ENCODE data around the gene MOG.
A peak's percentile ranks its signal among the peaks of the same experiment; 100 is the strongest.
"Not testable (repeated sequence)": the region's sequence is repeated elsewhere in the genome, so short reads cannot be mapped to it uniquely, and the experiment has no call there.

MOG gene

GRCh38 chr6:29661502-29662141, 4.7 kb downstream of the MOG start:
- Histone ChIP-seq H2BK120ac (ENCODE audit: insufficient read depth, low read length, poor library complexity) (peak overlapping the region; percentile 56), H4K8ac (ENCODE audit: low read depth, low read length) (peak overlapping the region; percentile 70), H3K27ac (ENCODE audit: low read depth, low read length) (peak overlapping the region; percentile 79), H3K4me1 (ENCODE audit: control insufficient read depth in 1 of 2, insufficient read depth in 2 of 2, low read length in 2 of 2) (peaks cover 6 to 19% of the 10 kb centered on the region in 2 experiments), H4K91ac (ENCODE audit: low read depth, low read length) (peak overlapping the region; percentile 94), H3K14ac (ENCODE audit: low read length) (peak overlapping the region; percentile 22), H2BK5ac (ENCODE audit: low read depth, low read length, poor library complexity) (peak overlapping the region; percentile 67)
- H2BK12ac ChIP-seq (ENCODE audit: low read length); H2AFZ ChIP-seq (ENCODE audit: insufficient read depth, low read length, poor library complexity); H4K12ac ChIP-seq (ENCODE audit: low read depth, low read length); H3K9ac ChIP-seq (ENCODE audit: low read length); H3K79me1 ChIP-seq (ENCODE audit: low read length); H2AK5ac ChIP-seq (ENCODE audit: low read length); H3K18ac ChIP-seq (ENCODE audit: low read length); H3K9me3 ChIP-seq (ENCODE audit: insufficient read depth, low read depth, low read length); H3K79me2 ChIP-seq (ENCODE audit: control insufficient read depth, insufficient read depth, low read length, poor library complexity); H3K23ac ChIP-seq (ENCODE audit: low read length); H3K27me3 ChIP-seq (ENCODE audit: insufficient read depth, low read length); H3K4me2 ChIP-seq (ENCODE audit: low read length); H3K4ac ChIP-seq (ENCODE audit: low read depth, low read length); H3K4me3 ChIP-seq (ENCODE audit: low read depth, low read length); H3K36me3 ChIP-seq (ENCODE audit: control insufficient read depth in 1 of 2, insufficient read depth in 2 of 2, low read length in 2 of 2): not testable (repeated sequence)
- no CpG with 5 or more reads among the region's 14 CpGs for WGBS (ENCODE audit: extremely low coverage, insufficient coverage, insufficient read length)
- DNase-seq, result peak; percentile 82 to 98

GRCh38 chr6:29663300-29664042, 6.6 kb downstream of the MOG start:
- Histone ChIP-seq H3K14ac (ENCODE audit: low read length) (no peak overlapping the region), H4K91ac (ENCODE audit: low read depth, low read length) (no peak overlapping the region), H2BK5ac (ENCODE audit: low read depth, low read length, poor library complexity) (no peak overlapping the region), H3K36me3 (ENCODE audit: control insufficient read depth in 1 of 2, insufficient read depth in 2 of 2, low read length in 2 of 2) (no peaks in the 10 kb centered on the region), H3K23ac (ENCODE audit: low read length) (no peak overlapping the region), H2AK5ac (ENCODE audit: low read length) (no peak overlapping the region), H3K9ac (ENCODE audit: low read length) (no peak overlapping the region), H4K12ac (ENCODE audit: low read depth, low read length) (no peak overlapping the region), H3K27me3 (ENCODE audit: insufficient read depth, low read length) (no peaks in the 10 kb centered on the region), H3K9me3 (ENCODE audit: insufficient read depth, low read depth, low read length) (no peaks in the 10 kb centered on the region), H2BK120ac (ENCODE audit: insufficient read depth, low read length, poor library complexity) (no peak overlapping the region), H3K79me2 (ENCODE audit: control insufficient read depth, insufficient read depth, low read length, poor library complexity) (peaks cover 2% of the 10 kb centered on the region), H3K4ac (ENCODE audit: low read depth, low read length) (no peak overlapping the region), H2AFZ (ENCODE audit: insufficient read depth, low read length, poor library complexity) (no peak overlapping the region), H3K4me1 (ENCODE audit: control insufficient read depth in 1 of 2, insufficient read depth in 2 of 2, low read length in 2 of 2) (peaks cover 8 to 22% of the 10 kb centered on the region in 2 experiments), H3K79me1 (ENCODE audit: low read length) (peaks cover 8% of the 10 kb centered on the region), H2BK12ac (ENCODE audit: low read length) (no peak overlapping the region), H3K4me2 (ENCODE audit: low read length) (no peak overlapping the region), H3K27ac (ENCODE audit: low read depth, low read length) (peak overlapping the region; percentile 40), H4K8ac (ENCODE audit: low read depth, low read length) (no peak overlapping the region), H3K4me3 (ENCODE audit: low read depth, low read length) (no peak overlapping the region), H3K18ac (ENCODE audit: low read length) (no peak overlapping the region)
- no CpG with 5 or more reads among the region's 5 CpGs for WGBS (ENCODE audit: extremely low coverage, insufficient coverage, insufficient read length)
- no peak for DNase-seq

- no peak overlapping the region for H4K91ac ChIP-seq (ENCODE audit: low read depth, low read length)
- no peaks in the 10 kb centered on the region for H3K9me3 ChIP-seq (ENCODE audit: insufficient read depth, low read depth, low read length)
- H2BK120ac ChIP-seq (ENCODE audit: insufficient read depth, low read length, poor library complexity), result peak overlapping the region; percentile 35
- H3K23ac ChIP-seq (ENCODE audit: low read length), result no peak overlapping the region
- no peak overlapping the region for H2AK5ac ChIP-seq (ENCODE audit: low read length)
- no peaks in the 10 kb centered on the region for H3K27me3 ChIP-seq (ENCODE audit: insufficient read depth, low read length)
- H4K12ac ChIP-seq (ENCODE audit: low read depth, low read length), result no peak overlapping the region
- no peak for DNase-seq
- no peak overlapping the region for H3K4me2 ChIP-seq (ENCODE audit: low read length)
- peak overlapping the region; percentile 11 for H2BK12ac ChIP-seq (ENCODE audit: low read length)
- no peak overlapping the region for H2AFZ ChIP-seq (ENCODE audit: insufficient read depth, low read length, poor library complexity)
- H4K8ac ChIP-seq (ENCODE audit: low read depth, low read length), result no peak overlapping the region
- H3K79me2 ChIP-seq (ENCODE audit: control insufficient read depth, insufficient read depth, low read length, poor library complexity), result peaks cover 2% of the 10 kb centered on the region
- H3K4ac ChIP-seq (ENCODE audit: low read depth, low read length), result no peak overlapping the region
- peak overlapping the region; percentile 48 for H3K27ac ChIP-seq (ENCODE audit: low read depth, low read length)
- no peak overlapping the region for H3K4me3 ChIP-seq (ENCODE audit: low read depth, low read length)
- no peak overlapping the region for H2BK5ac ChIP-seq (ENCODE audit: low read depth, low read length, poor library complexity)
- no peaks in the 10 kb centered on the region for H3K36me3 ChIP-seq (ENCODE audit: control insufficient read depth in 1 of 2, insufficient read depth in 2 of 2, low read length in 2 of 2)
- peaks cover 8 to 20% of the 10 kb centered on the region in 2 experiments for H3K4me1 ChIP-seq (ENCODE audit: control insufficient read depth in 1 of 2, insufficient read depth in 2 of 2, low read length in 2 of 2)
- H3K14ac ChIP-seq (ENCODE audit: low read length), result no peak overlapping the region
- no peak overlapping the region for H3K18ac ChIP-seq (ENCODE audit: low read length)
- WGBS (ENCODE audit: extremely low coverage, insufficient coverage, insufficient read length), result no CpG with 5 or more reads among the region's 8 CpGs
- peaks cover 8% of the 10 kb centered on the region for H3K79me1 ChIP-seq (ENCODE audit: low read length)
- H3K9ac ChIP-seq (ENCODE audit: low read length), result no peak overlapping the region
These were observed 9.3 kb downstream of the MOG start for GRCh38 chr6:29665942-29666825.

- Histone ChIP-seq H3K4me2 (ENCODE audit: low read length) (no peak overlapping the region), H3K23ac (ENCODE audit: low read length) (no peak overlapping the region), H3K27me3 (ENCODE audit: insufficient read depth, low read length) (no peaks in the 10 kb centered on the region), H4K91ac (ENCODE audit: low read depth, low read length) (no peak overlapping the region), H3K36me3 (ENCODE audit: control insufficient read depth in 1 of 2, insufficient read depth in 2 of 2, low read length in 2 of 2) (no peaks in the 10 kb centered on the region), H2BK120ac (ENCODE audit: insufficient read depth, low read length, poor library complexity) (peak overlapping the region; percentile 35), H3K79me1 (ENCODE audit: low read length) (peaks cover 4% of the 10 kb centered on the region), H3K18ac (ENCODE audit: low read length) (no peak overlapping the region), H2AFZ (ENCODE audit: insufficient read depth, low read length, poor library complexity) (no peak overlapping the region), H2BK12ac (ENCODE audit: low read length) (peak overlapping the region; percentile 11), H3K9me3 (ENCODE audit: insufficient read depth, low read depth, low read length) (no peaks in the 10 kb centered on the region), H4K12ac (ENCODE audit: low read depth, low read length) (no peak overlapping the region), H2AK5ac (ENCODE audit: low read length) (no peak overlapping the region), H3K9ac (ENCODE audit: low read length) (no peak overlapping the region), H3K4ac (ENCODE audit: low read depth, low read length) (no peak overlapping the region), H4K8ac (ENCODE audit: low read depth, low read length) (no peak overlapping the region), H2BK5ac (ENCODE audit: low read depth, low read length, poor library complexity) (no peak overlapping the region), H3K14ac (ENCODE audit: low read length) (no peak overlapping the region), H3K4me1 (ENCODE audit: control insufficient read depth in 1 of 2, insufficient read depth in 2 of 2, low read length in 2 of 2) (peaks cover 6 to 18% of the 10 kb centered on the region in 2 experiments), H3K27ac (ENCODE audit: low read depth, low read length) (no peak overlapping the region), H3K79me2 (ENCODE audit: control insufficient read depth, insufficient read depth, low read length, poor library complexity) (peaks cover 2% of the 10 kb centered on the region), H3K4me3 (ENCODE audit: low read depth, low read length) (no peak overlapping the region)
- no peak for DNase-seq
- WGBS (ENCODE audit: extremely low coverage, insufficient coverage, insufficient read length), result no CpG with 5 or more reads among the region's 1 CpG
These were observed 9.9 kb downstream of the MOG start for GRCh38 chr6:29666826-29667130.
